Activated CD8-positive, alpha-beta memory T cell treated with anti-CD3 and anti-CD28 coated beads for 48 hours (primary cell): Measurements from ENCODE around the gene ARG1.

Source experiments
- DNase-seq, 3 experiments: peaks; one replicate each; pipeline ENCODE4 v3.0.0-alpha.2; 2020; ENCODE audit warnings: low read depth in 2 of 3, low spot score in 2 of 3

ARG1 gene

DNA sequence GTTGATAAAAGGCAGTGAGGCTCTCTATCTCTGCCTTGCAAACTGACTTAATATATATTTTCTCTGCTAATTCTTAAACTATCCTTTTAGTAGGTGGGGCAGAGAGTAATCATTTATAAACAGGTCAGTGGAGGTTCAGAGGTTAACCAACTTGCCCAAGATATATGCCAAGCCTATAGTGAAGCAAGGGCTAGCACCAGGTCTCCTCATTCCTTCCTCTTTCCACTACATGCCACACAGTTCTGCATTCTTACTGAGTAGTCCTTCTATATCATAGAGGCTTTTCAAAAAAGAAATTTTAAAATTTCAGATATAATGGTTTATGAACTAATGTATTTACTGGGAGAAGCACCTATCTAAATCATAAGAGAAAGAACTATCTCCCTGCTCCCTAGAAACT lies 8.5 kb downstream of the ARG1 start:
- no peak for DNase-seq

DNA sequence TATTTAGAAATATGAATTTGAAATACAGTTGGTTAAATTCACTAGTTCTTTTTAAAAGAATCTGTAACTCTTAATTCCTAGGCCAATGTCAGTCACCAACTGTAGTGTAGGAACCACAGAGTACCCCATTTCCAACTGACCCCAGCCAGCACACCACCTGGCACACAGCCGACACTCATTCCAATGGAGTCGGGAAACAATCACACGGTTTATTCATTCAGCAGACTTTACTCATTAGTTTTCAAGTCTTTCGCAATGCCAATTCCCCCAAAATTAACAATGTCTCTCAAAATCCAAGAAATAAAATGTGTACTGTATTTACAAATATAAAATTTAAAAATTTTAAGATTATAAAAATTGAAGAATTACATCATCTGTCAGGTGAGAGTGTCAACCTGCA lies 13.5 kb downstream of the ARG1 start:
- DNase-seq, result no peak

DNA sequence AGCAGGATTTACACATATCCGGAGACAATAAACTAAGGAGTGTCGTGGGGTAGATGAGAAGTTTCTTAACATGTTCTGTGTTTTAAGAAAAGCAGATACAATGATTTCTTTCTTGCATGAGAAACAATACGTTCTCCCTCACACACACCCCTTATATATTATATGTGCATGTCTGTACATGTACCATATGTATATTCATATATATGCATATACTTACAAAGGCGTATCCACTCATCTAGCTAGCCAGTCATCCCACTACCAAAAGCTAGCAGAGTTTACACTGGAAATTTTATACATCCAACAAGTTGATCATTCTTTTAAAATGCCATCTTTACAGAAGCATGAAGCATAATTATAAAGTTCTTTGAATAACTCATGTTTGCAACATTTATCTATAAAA lies 14.9 kb downstream of the ARG1 start:
- no peak for DNase-seq

DNA sequence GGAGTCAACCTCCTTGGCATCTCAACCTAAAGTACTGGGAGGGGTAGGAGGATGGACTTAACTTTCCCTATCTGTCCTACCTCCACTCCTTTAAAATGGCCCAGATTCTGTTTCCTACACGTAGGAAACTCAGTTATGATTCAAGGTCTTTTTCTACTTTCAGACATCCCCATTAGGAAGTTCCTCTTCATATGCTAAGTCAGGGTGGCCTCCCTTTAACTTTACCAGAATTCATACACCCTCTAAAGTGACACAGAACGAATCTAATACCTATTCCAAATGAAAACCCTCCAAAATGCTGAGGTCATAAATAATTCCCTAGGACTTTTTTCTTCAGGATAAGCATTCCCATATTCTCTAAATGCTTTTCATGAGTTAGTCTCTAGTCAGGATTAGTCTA lies 15.6 kb downstream of the ARG1 start:
- DNase-seq, result no peak

DNA sequence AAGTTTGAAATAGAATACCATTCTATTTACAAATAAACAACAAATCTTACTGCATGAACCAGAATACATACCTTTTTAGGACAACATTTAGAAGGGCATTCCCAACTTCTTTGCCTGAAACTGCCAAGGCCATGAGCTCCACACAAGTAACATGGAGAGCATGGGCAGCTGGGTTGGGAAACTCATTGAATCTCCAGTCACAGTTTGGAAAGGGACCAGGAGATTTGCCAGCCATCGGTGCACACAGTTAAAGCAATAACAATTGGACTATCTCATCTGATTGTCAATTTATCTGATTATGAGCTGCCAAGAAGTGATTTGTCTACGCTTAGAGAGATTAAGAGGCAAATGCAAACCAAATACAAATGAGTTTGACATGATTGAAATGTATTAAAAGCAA lies 19.9 kb downstream of the ARG1 start:
- DNase-seq, result no peak

DNA sequence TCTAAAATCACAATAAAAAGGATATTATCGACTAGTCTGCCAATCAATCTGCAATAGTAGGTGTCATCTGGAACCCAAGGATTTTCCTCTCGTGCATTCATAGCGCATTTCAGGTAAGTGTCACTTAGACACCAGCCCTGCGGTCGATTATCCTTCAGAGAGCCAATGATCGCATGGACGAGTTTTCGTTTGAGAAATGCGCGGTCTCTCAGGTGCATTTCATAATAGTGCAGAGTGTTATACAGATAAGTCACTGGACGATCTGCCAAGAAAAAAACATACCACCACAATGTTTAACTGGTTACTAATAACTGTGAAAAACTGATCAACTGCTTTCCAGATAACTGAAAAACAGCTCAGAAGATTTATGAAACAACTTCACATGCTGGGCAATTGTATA lies 21.0 kb downstream of the ARG1 start:
- DNase-seq, result no peak

DNA sequence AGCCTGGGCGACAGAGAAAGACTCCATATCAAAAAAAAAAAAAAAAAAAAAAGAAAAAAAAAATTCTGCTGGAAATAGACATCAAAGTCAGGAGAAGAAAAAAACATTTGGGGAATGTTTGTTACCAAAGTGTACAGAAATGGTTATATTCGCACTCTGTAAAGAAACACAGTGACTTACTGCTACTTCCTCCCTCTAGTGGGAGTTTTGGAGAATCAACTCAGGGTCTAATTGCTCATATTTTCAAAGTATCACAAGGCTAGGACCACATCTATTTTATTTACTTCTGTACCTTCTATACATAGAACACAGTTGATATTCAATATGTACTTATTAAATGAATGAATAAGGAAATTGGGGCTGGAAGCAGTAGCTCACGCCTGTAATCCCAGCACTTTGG lies 24.4 kb downstream of the ARG1 start:
- no peak for DNase-seq

DNA sequence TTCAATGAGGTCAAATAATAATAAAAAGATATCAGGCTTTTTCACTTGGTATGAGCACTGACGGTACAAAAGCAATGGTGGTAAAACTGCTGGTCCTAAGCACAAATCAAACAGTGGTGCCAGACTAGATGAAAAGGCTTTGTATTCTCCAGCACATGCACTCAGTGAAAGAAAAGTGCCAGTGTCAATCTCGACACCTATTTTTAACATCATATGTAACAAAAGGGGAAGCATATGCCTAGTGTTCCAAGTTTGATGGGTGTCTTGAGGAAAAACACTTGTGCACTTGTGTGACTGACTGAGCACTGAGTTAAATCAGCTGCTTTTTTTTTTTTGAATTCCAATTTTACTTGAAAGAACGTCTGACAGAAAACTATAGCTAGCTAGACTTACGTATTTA lies 27.7 kb downstream of the ARG1 start:
- DNase-seq, result no peak

DNA sequence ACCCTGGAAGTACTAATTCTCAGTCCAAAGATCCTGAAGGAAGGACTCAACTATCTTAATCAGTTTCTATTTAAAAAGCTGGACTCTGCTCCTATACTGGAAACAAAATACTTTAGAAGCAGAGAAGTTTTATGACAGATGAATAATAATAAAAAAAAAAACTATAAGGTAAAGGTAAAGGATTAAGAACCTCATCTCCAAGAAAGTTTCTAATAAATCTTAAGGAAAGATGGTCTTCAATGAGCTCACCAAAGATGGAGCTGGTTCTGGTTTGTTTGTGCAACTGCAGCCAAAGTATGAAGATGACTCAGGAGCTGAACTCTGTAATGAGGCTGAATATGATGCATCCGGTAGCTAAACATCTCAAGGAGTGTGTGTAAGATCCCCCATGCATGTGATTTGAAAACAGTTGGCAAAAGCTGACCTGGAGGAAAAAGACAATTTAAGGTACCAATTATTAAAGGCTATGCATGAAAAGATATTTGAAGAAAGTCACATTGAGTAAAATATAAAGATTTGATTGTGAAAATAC lies 29.8 kb downstream of the ARG1 start:
- no peak for DNase-seq

DNA sequence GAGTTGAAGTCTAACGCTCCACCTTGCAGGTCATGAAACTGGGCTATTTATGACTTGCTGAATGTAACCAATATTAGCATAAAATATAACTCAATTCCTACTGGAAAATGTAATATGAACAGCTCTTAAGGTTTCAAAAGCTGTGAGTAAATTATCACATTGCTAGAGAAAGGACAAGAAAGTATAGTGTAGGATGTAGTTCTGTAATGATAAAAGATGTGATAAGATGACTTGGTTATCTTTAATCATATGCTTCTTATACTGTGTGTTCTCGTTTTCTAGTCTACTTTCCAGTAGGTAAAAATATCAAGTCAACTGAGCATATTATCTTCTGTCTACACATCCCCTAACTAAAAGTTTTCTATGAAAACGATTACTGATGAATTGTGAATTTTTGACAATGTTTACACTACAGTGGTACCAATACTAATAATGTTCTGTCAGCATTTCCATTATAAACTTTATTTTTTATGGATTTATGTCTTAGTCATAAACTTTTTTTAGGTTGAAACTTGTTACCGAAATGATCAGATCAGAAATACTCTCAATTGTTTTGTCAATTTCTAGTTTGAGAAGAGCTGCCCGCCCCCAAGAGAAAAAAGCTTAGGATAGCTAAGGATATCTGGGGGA lies 40.4 kb downstream of the ARG1 start:
- DNase-seq, result no peak

DNA sequence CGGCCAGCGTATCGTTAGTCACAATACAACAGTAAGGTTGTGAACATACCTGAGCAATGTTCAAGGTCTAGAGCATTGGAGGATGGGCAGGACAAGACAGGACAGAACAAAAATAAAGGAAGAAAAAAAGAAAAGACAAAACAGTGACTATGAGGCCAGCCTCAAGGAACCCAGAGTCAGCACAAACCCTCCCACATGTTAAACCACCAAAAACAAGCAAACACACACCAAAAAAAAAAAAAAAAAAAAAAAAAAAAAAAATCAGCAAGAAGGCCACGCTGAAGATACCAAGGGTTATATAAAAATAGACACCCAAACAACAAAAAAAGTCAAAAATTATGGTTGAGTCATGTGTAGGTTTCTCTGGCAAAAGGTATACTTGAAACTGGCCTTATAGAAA lies 42.2 kb downstream of the ARG1 start:
- no peak for DNase-seq

DNA sequence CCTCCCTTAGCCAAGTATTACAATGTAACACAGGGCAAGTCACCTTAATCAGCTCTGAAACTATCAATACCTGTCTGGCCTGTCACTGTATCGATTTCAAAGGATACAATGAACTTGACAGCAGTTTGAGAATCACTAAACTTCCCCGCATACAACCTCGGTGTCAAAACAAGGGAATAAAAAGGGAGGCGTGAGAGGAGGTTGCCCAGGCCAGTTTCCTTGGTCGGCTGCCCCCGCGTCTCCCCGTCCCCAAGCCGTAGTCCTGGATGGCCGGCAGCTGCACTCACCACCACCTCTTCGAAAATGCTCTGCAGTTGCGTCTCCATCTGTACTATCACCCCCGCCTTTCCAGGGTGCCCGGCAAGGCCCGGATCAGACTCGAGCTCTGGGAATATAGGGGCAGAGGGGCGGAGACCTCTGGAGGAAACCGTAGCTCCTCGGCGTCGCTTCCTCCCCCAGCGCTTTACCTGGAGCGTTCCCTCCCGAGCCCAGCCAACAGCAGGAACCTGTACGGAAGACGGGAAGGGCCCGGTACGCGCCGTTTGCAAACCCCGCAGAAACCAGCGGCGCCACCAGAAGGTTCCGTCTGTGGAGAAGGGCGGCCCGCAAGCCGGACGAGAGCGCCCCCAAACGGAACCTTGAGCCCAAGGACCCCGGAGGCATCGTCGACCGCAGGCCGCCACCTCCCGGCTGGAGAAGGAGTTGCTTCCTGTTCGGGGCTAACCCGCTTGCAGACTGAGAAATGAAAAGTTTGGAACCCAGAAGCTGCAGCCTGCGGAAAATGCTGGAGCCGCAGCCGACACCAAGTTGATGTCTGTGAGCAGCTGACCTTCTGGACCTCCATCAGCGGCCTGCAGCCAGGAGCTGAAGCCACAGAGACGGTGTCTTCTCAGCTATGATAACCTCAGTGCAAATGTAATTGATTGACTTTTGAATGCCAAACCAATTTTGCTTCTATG lies 55.0 kb downstream of the ARG1 start, which contains the start of gene MED23:
TSS of gene MED23 (minus strand) at position 519 of the 959 bp plus-strand sequence. CDS start at position 326, 193 bp downstream.
- DNase-seq, result peak; percentile 90 to 99 (median 96)

DNA sequence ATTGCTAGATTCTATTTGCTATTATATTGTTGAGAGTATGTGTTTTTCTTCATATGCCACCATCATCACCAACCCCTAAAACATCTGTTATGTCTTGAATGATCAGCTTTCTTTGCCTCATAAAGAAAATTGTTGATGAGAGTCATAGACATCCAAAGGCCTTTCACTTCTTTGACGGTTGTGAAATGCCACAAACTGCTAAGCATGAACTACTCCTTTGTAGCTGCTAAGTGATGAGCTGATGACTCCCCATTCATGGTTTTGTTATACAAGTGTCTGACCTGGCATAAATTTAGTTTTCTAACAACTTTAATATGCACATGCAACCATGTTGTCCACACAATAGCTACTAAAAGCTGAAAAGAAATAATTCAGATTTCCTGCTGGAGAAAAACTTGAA lies 55.7 kb downstream of the ARG1 start:
- DNase-seq, result no peak

DNA sequence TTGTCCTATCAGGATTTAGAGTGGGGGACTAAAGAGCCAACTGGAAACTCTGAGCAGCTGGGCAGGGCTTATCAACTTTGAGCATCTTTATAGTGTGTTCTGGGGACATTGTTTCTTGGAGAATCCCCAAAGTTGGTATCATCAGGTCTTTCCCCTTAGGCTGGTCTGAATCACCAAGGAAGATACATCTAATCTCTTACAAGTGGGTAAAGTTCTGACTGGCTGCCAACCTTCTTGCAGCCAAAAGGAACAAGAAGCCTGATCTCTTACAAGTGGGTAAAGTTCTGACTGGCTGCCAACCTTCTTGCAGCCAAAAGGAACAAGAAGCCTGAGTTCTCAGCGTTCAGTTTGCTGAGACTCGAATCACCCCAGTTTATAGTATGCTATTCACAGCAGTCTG lies 56.6 kb downstream of the ARG1 start:
- no peak for DNase-seq

DNA sequence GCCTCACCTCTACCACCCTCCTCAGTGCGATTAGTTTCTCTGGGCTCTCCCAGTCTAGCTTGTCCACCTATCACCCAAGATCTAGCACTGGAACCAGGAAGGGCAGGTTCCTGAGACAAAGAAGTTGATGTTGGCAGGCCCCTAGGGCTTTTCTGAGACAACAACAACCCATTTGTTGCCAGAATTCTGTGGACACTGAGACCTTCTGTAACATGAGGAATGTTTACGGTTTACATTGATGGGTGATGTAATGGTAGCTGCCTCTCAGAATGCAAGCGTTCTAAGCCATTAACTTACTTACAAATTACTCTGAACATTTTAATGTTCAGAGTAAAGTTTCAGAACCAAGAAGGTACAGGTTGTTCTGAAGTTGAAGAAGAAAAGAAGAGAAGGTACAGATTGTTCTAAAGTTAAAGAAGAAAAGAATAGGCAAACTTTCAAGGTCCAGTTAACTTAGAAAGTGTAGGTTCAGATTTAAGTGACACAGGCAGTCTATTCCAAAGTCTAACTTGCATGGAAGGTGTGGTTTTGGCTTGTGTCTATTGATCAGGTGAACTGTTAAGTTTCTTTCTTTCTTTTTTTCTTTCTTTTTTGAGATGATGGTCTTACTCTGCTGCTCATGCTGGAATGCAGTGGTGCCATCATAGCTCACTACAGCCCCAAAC lies 58.7 kb downstream of the ARG1 start:
- no peak for DNase-seq
